SK-N-SH treated with all-trans-retinoic acid at 6 μM for 48 hours (cell line): ENCODE results near the gene LRRC37A3.
"Not testable (repeated sequence)": the region's sequence is repeated elsewhere in the genome, so short reads cannot be mapped to it uniquely, and the experiment has no call there.

ENCODE experiments used
- ATAC-seq: fragments of 200-7000 bp; cut with Tn5 transposase; 3 replicates; pipeline ENCODE4 v1.9.1; 2020; ENCODE audit warnings: mild to moderate bottlenecking, moderate library complexity

Gene LRRC37A3

GRCh38 chr17:64837018-64837761, 82.1 kb downstream of the LRRC37A3 start:
- ATAC-seq: peak; percentile 97

- ATAC-seq: peak; percentile 77
These were observed 82.7 kb downstream of the LRRC37A3 start for GRCh38 chr17:64836623-64837017.

- not testable (repeated sequence) for ATAC-seq
These were observed 85.2 kb downstream of the LRRC37A3 start for GRCh38 chr17:64834060-64834459.

GRCh38 chr17:64830631-64831040, 88.6 kb downstream of the LRRC37A3 start:
- not testable (repeated sequence) for ATAC-seq

GRCh38 chr17:64829824-64830630, 89.3 kb downstream of the LRRC37A3 start:
- not testable (repeated sequence) for ATAC-seq

GRCh38 chr17:64829068-64829467, 90.2 kb downstream of the LRRC37A3 start:
- ATAC-seq: not testable (repeated sequence)

- not testable (repeated sequence) for ATAC-seq
These were observed 100.4 kb downstream of the LRRC37A3 start for GRCh38 chr17:64818904-64819303.

- not testable (repeated sequence) for ATAC-seq
These were observed 103.5 kb downstream of the LRRC37A3 start for GRCh38 chr17:64815833-64816198.

GRCh38 chr17:64814993-64815832, 104.1 kb downstream of the LRRC37A3 start:
- not testable (repeated sequence) for ATAC-seq

GRCh38 chr17:64808178-64808977, 110.9 kb downstream of the LRRC37A3 start:
- peak; percentile 91 for ATAC-seq
